Neutrophil (primary cell): ENCODE results near the gene ISM1.

Experiments used
- H3K27ac ChIP-seq: fragments of 200-600 bp; sonication (generic); 2 replicates; pipeline ENCODE4 v1.5.1; 2016; ENCODE audit warnings: mild to moderate bottlenecking, moderate library complexity
- H3K27me3 ChIP-seq: fragments of 200-600 bp; sonication (generic); 2 replicates; pipeline ENCODE4 v1.6.0; 2016; ENCODE audit warnings: mild to moderate bottlenecking
- H3K36me3 ChIP-seq: fragments of 200-600 bp; sonication (generic); 2 replicates; pipeline ENCODE4 v1.5.1; 2017
- H3K4me1 ChIP-seq, 2 experiments: fragments of 200-600 bp in 1 of 2; sonication (generic) in 1 of 2; 1 replicate in 1 of 2; 2 replicates in 1 of 2; pipeline versions ENCODE4 v1.5.1 to v1.6.1; 2013 to 2016; ENCODE audit warnings: low read depth in 1 of 2, low read length in 1 of 2, mild to moderate bottlenecking in 1 of 2, moderate library complexity in 1 of 2; ENCODE audit not compliant: control insufficient read depth in 1 of 2, insufficient read depth in 1 of 2
- H3K4me3 ChIP-seq, 2 experiments: fragments of 200-600 bp in 1 of 2; sonication (generic) in 1 of 2; 1 replicate in 1 of 2; 2 replicates in 1 of 2; pipeline ENCODE4 v1.5.1; 2013 to 2016; ENCODE audit warnings: low read depth in 1 of 2, low read length in 1 of 2, mild to moderate bottlenecking in 1 of 2, moderate library complexity in 1 of 2
- H3K9me3 ChIP-seq: fragments of 200-600 bp; sonication (generic); 2 replicates; pipeline ENCODE4 v1.5.1; 2016
- CTCF ChIP-seq: fragments of 200-600 bp; sonication (generic); IDR thresholded peaks from 2 replicates; pipeline ENCODE4 v1.5.1; 2016; ENCODE audit warnings: antibody characterized with exemption

ISM1 gene

DNA sequence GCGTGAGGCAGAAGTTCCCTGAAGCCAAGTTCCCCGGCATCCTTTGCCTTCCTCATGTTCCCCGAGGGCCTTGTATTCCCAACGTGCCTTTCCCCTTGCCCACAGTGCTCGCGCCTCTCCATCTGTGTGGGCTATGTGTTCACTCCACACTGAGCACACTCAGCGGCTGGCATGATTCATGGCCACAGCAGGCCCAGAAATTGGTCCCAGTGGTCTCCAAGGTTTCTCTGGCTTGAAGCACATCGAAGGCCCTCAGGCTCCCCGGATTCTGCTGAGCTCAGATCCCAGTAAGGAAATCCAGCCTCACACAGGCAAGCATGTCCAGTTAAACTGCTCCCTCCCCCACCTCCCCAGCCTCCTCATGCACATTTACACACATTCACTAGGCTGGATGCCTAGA, 123.6 kb downstream of the ISM1 start:
- H3K9me3 ChIP-seq = no peaks in the 10 kb centered on the region
- H3K4me3 ChIP-seq = no peak overlapping the region
- H3K27me3 ChIP-seq = no peaks in the 10 kb centered on the region
- no peaks in the 10 kb centered on the region for H3K4me1 ChIP-seq
- H3K36me3 ChIP-seq = no peaks in the 10 kb centered on the region
- TF ChIP-seq CTCF = no peak
- H3K27ac ChIP-seq = no peak overlapping the region

DNA sequence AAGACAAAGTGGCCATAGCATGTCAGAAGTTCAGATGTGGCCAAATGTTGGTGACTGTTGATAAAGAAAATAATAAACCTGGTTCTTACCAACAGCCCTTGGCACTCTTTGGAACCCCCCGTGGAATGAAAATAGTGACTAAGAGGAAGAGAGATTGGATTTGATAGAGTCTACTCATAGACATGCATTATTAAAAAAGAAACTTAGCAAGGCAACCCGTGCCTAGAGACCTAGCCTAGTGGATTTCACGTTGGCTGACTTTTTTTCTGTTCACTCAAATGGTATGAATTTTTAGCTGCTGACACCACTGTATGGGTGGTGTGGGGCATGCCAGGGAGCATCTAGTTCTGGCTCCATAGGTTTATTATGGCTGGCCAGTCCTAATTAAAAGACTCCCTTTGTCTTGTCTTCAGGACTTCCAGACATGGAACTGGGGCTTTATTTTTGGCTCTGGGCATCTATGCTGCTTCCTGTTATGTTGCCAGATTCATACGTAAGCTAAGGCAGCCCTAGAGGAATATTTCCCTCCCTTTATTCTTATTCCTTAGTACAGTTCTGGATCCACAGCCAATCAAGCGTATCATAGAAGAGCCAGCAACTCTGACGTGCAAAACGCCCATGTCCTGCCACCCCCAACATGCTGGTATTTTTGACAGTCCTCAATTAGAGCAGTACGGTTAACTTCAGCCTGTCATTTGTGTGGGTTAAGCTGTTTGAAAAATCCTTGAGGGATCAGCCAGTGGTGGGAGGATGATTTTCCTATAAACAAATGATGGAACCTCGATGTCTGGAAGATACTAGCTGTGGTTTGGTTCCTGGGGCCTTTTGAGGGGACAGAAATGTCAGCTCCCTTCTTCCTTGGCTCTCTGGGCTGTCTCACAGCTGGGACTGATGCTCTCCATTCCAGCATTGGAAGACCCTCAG, 127.5 kb downstream of the ISM1 start:
- no peaks in the 10 kb centered on the region for H3K9me3 ChIP-seq
- no peak for TF ChIP-seq CTCF
- no peaks in the 10 kb centered on the region for H3K36me3 ChIP-seq
- no peaks in the 10 kb centered on the region for H3K4me1 ChIP-seq
- H3K27me3 ChIP-seq = no peaks in the 10 kb centered on the region
- H3K27ac ChIP-seq = no peak overlapping the region
- no peak overlapping the region for H3K4me3 ChIP-seq

DNA sequence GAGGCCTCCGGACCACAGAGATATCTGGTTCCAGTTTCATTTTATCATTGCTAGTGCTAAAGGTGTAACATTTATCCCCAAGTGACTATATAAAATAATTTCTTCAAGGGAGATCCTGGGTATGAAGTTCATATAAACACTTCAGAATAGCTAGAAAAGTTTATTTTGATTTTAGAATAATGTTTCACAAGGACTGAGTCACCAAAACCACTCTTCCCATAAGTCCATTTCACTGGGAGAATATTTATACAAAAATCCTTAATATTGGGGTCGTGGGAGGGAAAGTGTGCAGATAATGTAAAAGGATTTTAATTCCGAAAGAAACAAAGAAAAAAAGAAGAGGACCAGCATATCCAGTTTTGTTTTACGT, 128.1 kb downstream of the ISM1 start:
- H3K4me1 ChIP-seq = no peaks in the 10 kb centered on the region
- no peak overlapping the region for H3K4me3 ChIP-seq
- TF ChIP-seq CTCF = no peak
- H3K36me3 ChIP-seq = no peaks in the 10 kb centered on the region
- H3K27me3 ChIP-seq = no peaks in the 10 kb centered on the region
- no peak overlapping the region for H3K27ac ChIP-seq
- H3K9me3 ChIP-seq = no peaks in the 10 kb centered on the region
